GM12878 (cell line): Measurements from ENCODE around the gene RNF31. TPM values are rescaled to one million over a fixed set of nuclear protein-coding genes. Genes with fewer than 3 reads are reported as not detected.

Experiments used
- ATAC-seq: fragments of 200-7000 bp; cut with Tn5 transposase; 3 replicates; pipeline ENCODE4 v1.9.1; 2020; ENCODE audit warnings: mild to moderate bottlenecking, moderate library complexity
- BruUV-seq: library from RNA; stranded (reverse); fragments of 400-500 nt; replicated peaks from 2 replicates; lab custom pipeline; 2021; lab: Mats Ljungman, UMichigan
- CTCF ChIA-PET: fragments of 300-600 bp; sonication (Branson Sonifier 250); formaldehyde crosslinking; extraction: SDS; loops from one replicate; lab custom pipeline; 2021; ENCODE audit warnings: inconsistent platforms; lab: Yijun Ruan, JAX
- POLR2A ChIA-PET: fragments of 350-600 bp; formaldehyde crosslinking; extraction: SDS; loops from one replicate; lab custom pipeline; 2021; ENCODE audit warnings: inconsistent platforms; lab: Charles Lee
- RAD21 ChIA-PET: fragments of 300-600 bp; sonication (Branson Sonifier 250); formaldehyde crosslinking; loops from one replicate; lab custom pipeline; 2023; ENCODE audit warnings: antibody characterized with exemption; ENCODE audit not compliant: unreplicated experiment; lab: Charles Lee
- SMC1A ChIA-PET: fragments of 300-600 bp; sonication (Branson Sonifier 250); formaldehyde crosslinking; loops from one replicate; lab custom pipeline; 2023; ENCODE audit not compliant: unreplicated experiment, uncharacterized antibody; lab: Charles Lee
- DNase-seq: peaks from one replicate; pipeline ENCODE4 v3.0.0-alpha.2; 2011; ENCODE audit warnings: low read depth, low spot score
- FAIRE-seq: peaks from 3 replicates; lab custom pipeline; 2011; peaks lifted over from hg19 to GRCh38; lab: Jason Lieb, UNC
- H2AFZ ChIP-seq: 2 replicates; pipeline ENCODE4 v1.6.0; 2011; ENCODE audit warnings: low read depth, low read length, control low read depth; ENCODE audit not compliant: control insufficient read depth
- H3K27ac ChIP-seq: 2 replicates; pipeline ENCODE4 v1.5.1; 2011; ENCODE audit warnings: control low read depth; ENCODE audit not compliant: control insufficient read depth, insufficient read depth
- H3K27me3 ChIP-seq, 2 experiments: replicated peaks in 1 of 2; 2 replicates each; pipeline versions ENCODE4 v1.6.0 to v1.6.1; 2011; ENCODE audit warnings: low read length in 1 of 2; ENCODE audit not compliant: control insufficient read depth in 2 of 2, insufficient read depth in 2 of 2
- H3K36me3 ChIP-seq, 2 experiments: 2 replicates each; pipeline ENCODE4 v1.5.1; 2011; ENCODE audit warnings: low read length in 1 of 2; ENCODE audit not compliant: control insufficient read depth in 2 of 2, insufficient read depth in 2 of 2
- H3K4me1 ChIP-seq: 2 replicates; pipeline ENCODE4 v1.6.1; 2011; ENCODE audit warnings: mild to moderate bottlenecking, low read length, moderate library complexity, mixed read lengths; ENCODE audit not compliant: control insufficient read depth, insufficient read depth
- H3K4me2 ChIP-seq: 2 replicates; pipeline ENCODE4 v1.6.0; 2011; ENCODE audit warnings: control low read depth; ENCODE audit not compliant: control insufficient read depth, insufficient read depth
- H3K4me3 ChIP-seq: fragments of 200-600 bp; sonication (generic); 2 replicates; pipeline ENCODE4 v1.5.1; 2016
- H3K79me2 ChIP-seq: 2 replicates; pipeline ENCODE4 v1.6.0; 2011; ENCODE audit warnings: low read length; ENCODE audit not compliant: control insufficient read depth, insufficient read depth
- H3K9ac ChIP-seq: 2 replicates; pipeline ENCODE4 v1.8.0; 2011; ENCODE audit warnings: low read length, control low read depth, mixed read lengths; ENCODE audit not compliant: control insufficient read depth, insufficient read depth
- H3K9me3 ChIP-seq: replicated peaks from 3 replicates; pipeline ENCODE4 v1.5.1; 2011; ENCODE audit warnings: mild to moderate bottlenecking, low read length; ENCODE audit not compliant: control insufficient read depth, insufficient read depth
- H4K20me1 ChIP-seq: 2 replicates; pipeline ENCODE4 v1.6.0; 2011; ENCODE audit not compliant: control insufficient read depth, insufficient read depth
- BHLHE40 ChIP-seq, 2 experiments: fragments of 450-650 bp in 1 of 2; IDR thresholded peaks; 2 replicates each; pipeline ENCODE4 v1.6.1; 2011 to 2017; ENCODE audit warnings: low read depth in 2 of 2, borderline replicate concordance in 1 of 2, improper control_type of control experiment in 1 of 2, low read length in 1 of 2, mild to moderate bottlenecking in 1 of 2
- BRCA1 ChIP-seq: IDR thresholded peaks from 2 replicates; pipeline ENCODE4 v1.6.1; 2011; ENCODE audit warnings: low read depth, low read length, improper control_type of control experiment
- EGR1 ChIP-seq, 2 experiments: IDR thresholded peaks; 1 replicate in 1 of 2; 2 replicates in 1 of 2; pipeline ENCODE4 v1.6.1; 2011 to 2012; ENCODE audit warnings: low read depth in 2 of 2, low read length in 2 of 2, borderline replicate concordance in 1 of 2, mild to moderate bottlenecking in 1 of 2, moderate library complexity in 1 of 2
- JUNB ChIP-seq: IDR thresholded peaks from 2 replicates; pipeline ENCODE4 v1.6.1; 2016; ENCODE audit warnings: antibody characterized with exemption, mild to moderate bottlenecking
- MEF2A ChIP-seq: IDR thresholded peaks from 2 replicates; pipeline ENCODE4 v1.6.1; 2011; ENCODE audit warnings: low read depth, mild to moderate bottlenecking, low read length, moderate library complexity; ENCODE audit not compliant: insufficient read depth
- PAX5 ChIP-seq: IDR thresholded peaks from 2 replicates; pipeline ENCODE4 v1.6.1; 2011; ENCODE audit warnings: low read depth, low read length, borderline replicate concordance
- RAD51 ChIP-seq: fragments of 450-650 bp; IDR thresholded peaks from 2 replicates; pipeline ENCODE4 v1.6.1; 2016; ENCODE audit warnings: moderate library complexity, mild to moderate bottlenecking, inconsistent platforms
- RELB ChIP-seq: fragments of 450-650 bp; IDR thresholded peaks from 2 replicates; pipeline ENCODE4 v1.6.1; 2017; ENCODE audit warnings: low read depth, mild to moderate bottlenecking, moderate library complexity
- SKIL ChIP-seq: fragments of 450-650 bp; IDR thresholded peaks from 2 replicates; pipeline ENCODE4 v1.6.1; 2017; ENCODE audit warnings: mild to moderate bottlenecking, low read depth, inconsistent platforms; ENCODE audit not compliant: poor library complexity, severe bottlenecking
- SMC3 ChIP-seq: IDR thresholded peaks from 2 replicates; pipeline ENCODE4 v1.6.1; 2011; ENCODE audit warnings: low read length, improper control_type of control experiment, borderline replicate concordance
- TCF12 ChIP-seq: IDR thresholded peaks from 2 replicates; pipeline ENCODE4 v1.6.1; 2011; ENCODE audit warnings: low read depth, mild to moderate bottlenecking, low read length
- WRNIP1 ChIP-seq: IDR thresholded peaks from 2 replicates; pipeline ENCODE4 v1.6.1; 2011; ENCODE audit warnings: low read depth, low read length, improper control_type of control experiment, borderline replicate concordance
- ZBTB33 ChIP-seq: fragments of 450-650 bp; IDR thresholded peaks from 2 replicates; pipeline ENCODE4 v1.6.1; 2017; ENCODE audit warnings: mild to moderate bottlenecking
- ZZZ3 ChIP-seq: IDR thresholded peaks from 2 replicates; pipeline ENCODE4 v1.6.1; 2011; ENCODE audit warnings: low read depth; ENCODE audit not compliant: control insufficient read depth, insufficient read length
- WGBS: methylation state at CpG from one replicate; pipeline ENCODE4 v1.1.6; 2016; ENCODE audit warnings: low lambda C conversion rate; ENCODE audit not compliant: insufficient replicate concordance, insufficient coverage; ENCODE audit errors: missing lambda C conversion rate; 5-methylcytosine and 5-hydroxymethylcytosine counted together
- in situ Hi-C: fragments of 300-500 bp; cut with MboI; formaldehyde crosslinking; loops from 9 replicates; pipeline ENCODE4 v1.14.3; 2018; ENCODE audit warnings: mixed read lengths
- intact Hi-C: fragments of 100-400 bp; cut with micrococcal nuclease; formaldehyde crosslinking; loops from one replicate; pipeline ENCODE4 v1.14.2; 2022; ENCODE audit not compliant: unreplicated experiment
- polyA plus RNA-seq, 11 experiments: library from polyadenylated mRNA; depleted of rRNA in 4 of 11; unstranded in 6 of 11; stranded (reverse) in 5 of 11; fragments of >200 nt; fragmentation: Nextera tagmentation in 4 of 11; fragmentation: Illumina TruSeq in 1 of 11; extraction: Ambion mirVana in 4 of 11; extraction: Trizol in 1 of 11; gene quantifications; 1 replicate in 1 of 11; 2 replicates in 10 of 11; pipeline versions ENCODE4 v1.2.1 to v1.2.3, GENCODE V29; 2011 to 2016; ENCODE audit warnings: inconsistent platforms in 2 of 11, missing spikeins in 2 of 11, low read depth in 1 of 11
- total RNA-seq, 4 experiments: library from RNA; depleted of rRNA in 3 of 4; stranded (reverse); fragments of >200 nt in 3 of 4; fragmentation: Illumina TruSeq in 1 of 4; extraction: Trizol in 1 of 4; gene quantifications; 2 replicates each; pipeline versions ENCODE4 v1.2.1 to v1.2.3, GENCODE V29; 2013 to 2021
- TF ChIP-seq, protein P1 (sequence below): fragments of 450-650 bp; IDR thresholded peaks from 2 replicates; pipeline ENCODE4 v1.6.1; 2016; ENCODE audit warnings: mild to moderate bottlenecking

RNF31 gene
- total and polyA plus RNA-seq, 10 of the 15 experiments (the other 5 are each of a cell fraction or from before 2014, with no cell fraction given): 8.5 to 92.7 (median 52.0) TPM

DNA sequence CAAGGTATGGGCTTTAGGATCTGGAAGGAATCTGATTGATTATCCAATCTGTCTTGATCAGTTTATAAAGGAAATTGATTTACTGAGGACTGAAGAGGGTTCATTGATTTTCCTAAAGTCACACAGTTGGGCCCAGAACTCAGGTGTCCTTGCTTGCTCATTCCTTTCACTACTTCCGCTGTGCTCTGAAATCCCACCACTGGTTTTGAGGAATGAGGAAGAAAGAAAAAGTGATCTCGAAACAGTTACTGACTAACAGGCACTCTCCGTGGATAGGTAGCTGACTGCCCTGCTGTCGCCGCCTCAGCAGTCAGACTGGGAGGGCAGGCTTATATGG lies 16.9 kb upstream of the RNF31 start, which contains the start of gene FITM1 (continued):
- no peak for TF ChIP-seq ZZZ3
- TF ChIP-seq BRCA1: no peak
- no peak for TF ChIP-seq RELB
- TF ChIP-seq BHLHE40 (IDR thresholded peaks at IDR 0.05; ENCODE audit: borderline replicate concordance in 1 of 2, low read depth in 2 of 2, low read length in 1 of 2): no peak
- TF ChIP-seq SMC3: no peak
- no peak for TF ChIP-seq EGR1 (IDR thresholded peaks at IDR 0.05; ENCODE audit: borderline replicate concordance in 1 of 2, low read depth in 2 of 2, low read length in 2 of 2)
- TF ChIP-seq RAD51: no peak

DNA sequence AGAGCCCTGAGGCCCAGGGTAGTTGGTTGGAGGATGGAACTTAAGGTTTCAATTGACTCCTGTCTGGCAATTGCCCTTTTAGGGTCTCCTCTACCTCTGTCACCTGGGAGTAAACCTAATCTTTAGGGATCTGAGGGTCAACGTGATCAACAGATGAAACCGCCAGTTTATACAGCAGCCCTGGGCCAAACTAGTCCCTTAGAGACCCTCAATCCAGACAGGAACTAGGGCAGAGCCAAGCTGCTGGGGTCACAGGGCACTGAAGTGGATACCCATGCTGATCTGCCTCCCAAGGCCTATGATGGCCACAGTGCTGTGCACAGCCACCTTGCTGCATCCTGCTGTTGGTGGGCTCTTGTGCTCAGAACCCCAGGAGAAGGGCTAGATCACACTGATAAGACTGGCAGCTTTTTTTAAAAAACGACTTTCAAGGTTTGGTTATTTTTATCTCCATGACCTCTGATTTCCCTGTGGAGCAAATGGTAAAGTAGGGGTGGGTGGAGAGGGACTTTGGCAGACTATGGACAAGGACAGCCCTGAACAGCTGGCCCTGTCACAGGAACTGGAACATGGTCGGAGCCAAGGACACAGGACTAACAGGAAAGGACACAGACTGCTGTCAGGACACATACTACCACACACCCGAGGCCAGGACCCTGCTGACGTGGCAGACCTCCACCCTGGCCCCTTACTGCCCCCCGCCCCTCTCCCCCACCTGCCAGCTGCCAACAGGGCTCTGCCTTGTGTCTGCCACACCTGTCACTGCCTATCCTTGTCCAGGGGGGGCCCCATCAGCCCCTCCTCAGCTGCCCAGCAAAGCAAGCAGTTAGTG lies 16.4 kb upstream of the RNF31 start:
- FAIRE-seq: no peak
- ATAC-seq: no peak
- ChIA-PET RAD21 (interaction anchor here (1.1 kb wide), 1 partner anchor 16 kb away, joined by 3 read pairs; the partner anchor contains the start of genes DCAF11 and NRL), CTCF (no interaction called here), POLR2A (interaction anchor here (0.6 to 11.6 kb wide), 2 partner anchors 9 to 34 kb away, joined by 3 to 276 read pairs; partner anchors contain the start of genes DCAF11 and NRL), SMC1A (interaction anchor here (0.9 kb wide), 1 partner anchor 8 kb away, joined by 4 read pairs; no protein-coding TSS in a partner anchor)
- Histone ChIP-seq H4K20me1 (no peaks in the 10 kb centered on the region), H3K36me3 (no peaks in the 10 kb centered on the region), H3K9me3 (no peaks in the 10 kb centered on the region), H3K27ac (no peak overlapping the region), H3K79me2 (peaks cover 3% of the 10 kb centered on the region), H3K27me3 (no peaks in the 10 kb centered on the region), H3K4me2 (no peak overlapping the region), H3K4me3 (no peak overlapping the region), H3K9ac (no peak overlapping the region), H2AFZ (no peak overlapping the region), H3K4me1 (peaks cover 24% of the 10 kb centered on the region)
- WGBS: 49% methylated on average over 6 of the region's 7 CpGs
- DNase-seq: no peak
- in situ Hi-C loops (no loop called here), intact Hi-C loops (no loop called here)
- BruUV-seq: no TSS peak
- TF ChIP-seq SKIL: no peak
- TF ChIP-seq PAX5: no peak
- no peak for TF ChIP-seq TCF12
- TF ChIP-seq WRNIP1: no peak
- no peak for TF ChIP-seq MEF2A
- no peak for TF ChIP-seq ZBTB33
- no peak for TF ChIP-seq JUNB
- TF ChIP-seq, protein P1, sequence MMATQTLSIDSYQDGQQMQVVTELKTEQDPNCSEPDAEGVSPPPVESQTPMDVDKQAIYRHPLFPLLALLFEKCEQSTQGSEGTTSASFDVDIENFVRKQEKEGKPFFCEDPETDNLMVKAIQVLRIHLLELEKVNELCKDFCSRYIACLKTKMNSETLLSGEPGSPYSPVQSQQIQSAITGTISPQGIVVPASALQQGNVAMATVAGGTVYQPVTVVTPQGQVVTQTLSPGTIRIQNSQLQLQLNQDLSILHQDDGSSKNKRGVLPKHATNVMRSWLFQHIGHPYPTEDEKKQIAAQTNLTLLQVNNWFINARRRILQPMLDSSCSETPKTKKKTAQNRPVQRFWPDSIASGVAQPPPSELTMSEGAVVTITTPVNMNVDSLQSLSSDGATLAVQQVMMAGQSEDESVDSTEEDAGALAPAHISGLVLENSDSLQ: no peak
